ENCODE measurements around the gene WBP2.
"Not testable (repeated sequence)": the region's sequence is repeated elsewhere in the genome, so short reads cannot be mapped to it uniquely, and the experiment has no call there.

GRCh38 chr17:75851693-75851991 lies 3.5 kb downstream of the WBP2 start:
- TF ChIP-seq, protein P1, sequence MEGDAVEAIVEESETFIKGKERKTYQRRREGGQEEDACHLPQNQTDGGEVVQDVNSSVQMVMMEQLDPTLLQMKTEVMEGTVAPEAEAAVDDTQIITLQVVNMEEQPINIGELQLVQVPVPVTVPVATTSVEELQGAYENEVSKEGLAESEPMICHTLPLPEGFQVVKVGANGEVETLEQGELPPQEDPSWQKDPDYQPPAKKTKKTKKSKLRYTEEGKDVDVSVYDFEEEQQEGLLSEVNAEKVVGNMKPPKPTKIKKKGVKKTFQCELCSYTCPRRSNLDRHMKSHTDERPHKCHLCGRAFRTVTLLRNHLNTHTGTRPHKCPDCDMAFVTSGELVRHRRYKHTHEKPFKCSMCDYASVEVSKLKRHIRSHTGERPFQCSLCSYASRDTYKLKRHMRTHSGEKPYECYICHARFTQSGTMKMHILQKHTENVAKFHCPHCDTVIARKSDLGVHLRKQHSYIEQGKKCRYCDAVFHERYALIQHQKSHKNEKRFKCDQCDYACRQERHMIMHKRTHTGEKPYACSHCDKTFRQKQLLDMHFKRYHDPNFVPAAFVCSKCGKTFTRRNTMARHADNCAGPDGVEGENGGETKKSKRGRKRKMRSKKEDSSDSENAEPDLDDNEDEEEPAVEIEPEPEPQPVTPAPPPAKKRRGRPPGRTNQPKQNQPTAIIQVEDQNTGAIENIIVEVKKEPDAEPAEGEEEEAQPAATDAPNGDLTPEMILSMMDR (conservative IDR thresholded peaks at IDR 0.05; ENCODE audit: low read length) = not testable (repeated sequence)
- TF ChIP-seq EZH2phosphoT487 (IDR thresholded peaks at IDR 0.05; ENCODE audit: borderline replicate concordance, low read depth, low read length) = not testable (repeated sequence)

Measured in OCI-LY7 (cell line).